HepG2 (cell line): ENCODE data around the gene ABHD17A. TPM values are rescaled to one million over a fixed set of nuclear protein-coding genes. Genes with fewer than 3 reads are reported as not detected.
A peak's percentile ranks its signal among the peaks of the same experiment; 100 is the strongest.

Experiments
- ATAC-seq: fragments of 200-7000 bp; cut with Tn5 transposase; 3 replicates; pipeline ENCODE4 v1.9.1; 2020; ENCODE audit warnings: mild to moderate bottlenecking, moderate library complexity
- BruUV-seq: library from RNA; stranded (reverse); fragments of 400-500 nt; replicated peaks from 2 replicates; lab custom pipeline; 2021; lab: Mats Ljungman, UMichigan
- CTCF ChIA-PET: fragments of 300-600 bp; formaldehyde crosslinking; extraction: SDS; loops from one replicate; lab custom pipeline; 2021; ENCODE audit warnings: low total read pairs, inconsistent platforms, low intra/inter-chr PET ratio; lab: Yijun Ruan, JAX
- POLR2A ChIA-PET: fragments of 350-600 bp; sonication (Branson Sonifier 250); formaldehyde crosslinking; loops from one replicate; lab custom pipeline; 2020; ENCODE audit warnings: antibody characterized with exemption, inconsistent platforms; lab: Yijun Ruan, JAX
- DNase-seq: peaks from one replicate; pipeline ENCODE4 v3.0.0-alpha.2; 2015; ENCODE audit warnings: low spot score
- FAIRE-seq: peaks from 3 replicates; lab custom pipeline; 2011; peaks lifted over from hg19 to GRCh38; lab: Jason Lieb, UNC
- H2AFZ ChIP-seq: one replicate; pipeline ENCODE4 v1.6.1; 2011; ENCODE audit warnings: low read length, inconsistent platforms
- H3K27ac ChIP-seq: fragments of 300-600 bp; 3 replicates; pipeline ENCODE4 v1.8.0; 2011; ENCODE audit warnings: mixed run types, mild to moderate bottlenecking, mixed read lengths, low read length, inconsistent platforms; ENCODE audit not compliant: insufficient read depth; ENCODE audit errors: extremely low read length
- H3K27me3 ChIP-seq, 2 experiments: fragments of 200-600 bp in 1 of 2; 2 replicates in 1 of 2; 3 replicates in 1 of 2; pipeline versions ENCODE4 v1.6.0 to v1.8.0; 2011; ENCODE audit warnings: low read length in 2 of 2, mild to moderate bottlenecking in 2 of 2, moderate library complexity in 2 of 2, inconsistent platforms in 1 of 2; ENCODE audit not compliant: insufficient read depth in 2 of 2, control insufficient read depth in 1 of 2
- H3K36me3 ChIP-seq, 2 experiments: fragments of 200-600 bp in 1 of 2; replicated peaks in 1 of 2; 2 replicates in 1 of 2; 3 replicates in 1 of 2; pipeline versions ENCODE4 v1.5.1 to v1.8.0; 2011; ENCODE audit warnings: low read length in 2 of 2, inconsistent platforms in 1 of 2; ENCODE audit not compliant: insufficient read depth in 2 of 2, control insufficient read depth in 1 of 2
- H3K4me1 ChIP-seq: 2 replicates; pipeline ENCODE4 v1.5.1; 2012; ENCODE audit warnings: low read length, inconsistent platforms; ENCODE audit not compliant: insufficient read depth
- H3K4me2 ChIP-seq: 2 replicates; pipeline ENCODE4 v1.6.0; 2011; ENCODE audit warnings: low read depth, low read length, inconsistent platforms
- H3K4me3 ChIP-seq, 3 experiments: fragments of 200-600 bp in 1 of 3; sonication (generic), shearing (Covaris generic) in 1 of 3; replicated peaks in 1 of 3; 2 replicates each; pipeline ENCODE4 v1.5.1; 2011 to 2016; ENCODE audit warnings: low read length in 3 of 3, inconsistent platforms in 2 of 3, low read depth in 2 of 3, mild to moderate bottlenecking in 2 of 3, control low read depth in 1 of 3, mixed read lengths in 1 of 3; ENCODE audit not compliant: insufficient read depth in 1 of 3
- H3K79me2 ChIP-seq: one replicate; pipeline ENCODE4 v1.6.1; 2011; ENCODE audit warnings: low read length, inconsistent platforms; ENCODE audit not compliant: insufficient read depth
- H3K9ac ChIP-seq: 2 replicates; pipeline ENCODE4 v1.6.0; 2011; ENCODE audit warnings: mild to moderate bottlenecking, low read depth, low read length, inconsistent platforms; ENCODE audit not compliant: insufficient read depth
- H3K9me3 ChIP-seq: 2 replicates; pipeline ENCODE4 v1.5.1; 2012; ENCODE audit warnings: mild to moderate bottlenecking, low read length
- H4K20me1 ChIP-seq: 2 replicates; pipeline ENCODE4 v1.6.0; 2011; ENCODE audit warnings: inconsistent platforms, mild to moderate bottlenecking, low read length, moderate library complexity; ENCODE audit not compliant: insufficient read depth
- ARHGAP35 ChIP-seq: sonication (generic); formaldehyde crosslinking; IDR thresholded peaks from 2 replicates; pipeline ENCODE4 v1.9.0; 2022; ENCODE audit warnings: mild to moderate bottlenecking, inconsistent platforms, moderate library complexity, missing genetic modification reagents, borderline replicate concordance
- CBX5 ChIP-seq: sonication (generic); formaldehyde crosslinking; IDR thresholded peaks from 2 replicates; pipeline ENCODE4 v1.4.0; 2020; ENCODE audit warnings: missing genetic modification reagents, borderline replicate concordance
- E2F1 ChIP-seq: sonication (generic); formaldehyde crosslinking; IDR thresholded peaks from 2 replicates; pipeline ENCODE4 v1.5.0; 2020; ENCODE audit warnings: missing genetic modification reagents
- NFAT5 ChIP-seq: sonication (generic); formaldehyde crosslinking; IDR thresholded peaks from 2 replicates; pipeline ENCODE4 v1.4.0; 2020; ENCODE audit warnings: missing genetic modification reagents
- SPEN ChIP-seq: sonication (generic); formaldehyde crosslinking; IDR thresholded peaks from 2 replicates; pipeline ENCODE4 v1.5.1; 2020; ENCODE audit warnings: low read depth, mild to moderate bottlenecking, missing genetic modification reagents
- ZNF333 ChIP-seq: sonication (generic); formaldehyde crosslinking; IDR thresholded peaks from 2 replicates; pipeline ENCODE4 v1.4.0; 2020; ENCODE audit warnings: mild to moderate bottlenecking, missing genetic modification reagents, borderline replicate concordance
- ZNF484 ChIP-seq: sonication (generic); formaldehyde crosslinking; IDR thresholded peaks from 2 replicates; pipeline ENCODE4 v1.5.1; 2020; ENCODE audit warnings: mild to moderate bottlenecking, low read depth, missing genetic modification reagents, borderline replicate concordance
- WGBS: methylation state at CpG from one replicate; pipeline ENCODE4 v1.1.6; 2017; ENCODE audit warnings: low lambda C conversion rate; 5-methylcytosine and 5-hydroxymethylcytosine counted together
- in situ Hi-C: cut with HindIII; loops from 2 replicates; pipeline ENCODE4 v1.10.0; 2017; ENCODE audit warnings: low pct_unique_long_range_greater_than_20kb; ENCODE audit not compliant: extremely low pct_ligation_motif_present
- intact Hi-C: fragments of 100-400 bp; cut with micrococcal nuclease; formaldehyde crosslinking; loops from one replicate; pipeline ENCODE4 v1.10.0; 2022; ENCODE audit not compliant: unreplicated experiment
- polyA plus RNA-seq, 8 experiments: library from polyadenylated mRNA; depleted of rRNA in 3 of 8; stranded (reverse) in 7 of 8; unstranded in 1 of 8; fragments of >200 nt; fragmentation: Illumina TruSeq in 4 of 8; extraction: Trizol in 4 of 8; gene quantifications; 2 replicates each; pipeline versions ENCODE4 v1.2.1 to v1.2.3, GENCODE V29; 2011 to 2016; ENCODE audit warnings: low read depth in 4 of 8, missing spikeins in 1 of 8, mixed read lengths in 1 of 8; ENCODE audit not compliant: insufficient read depth in 1 of 8
- total RNA-seq, 5 experiments: library from RNA; depleted of rRNA; stranded (reverse); fragments of >200 nt; fragmentation: Illumina TruSeq; extraction: Trizol; gene quantifications; 2 replicates each; pipeline ENCODE4 v1.2.3, GENCODE V29; 2016; ENCODE audit warnings: low read depth in 1 of 5

ABHD17A gene
- total and polyA plus RNA-seq, 2 of the 13 experiments (the other 11 are each of a cell fraction or from before 2014, with no cell fraction given): 27.7 to 40.8 TPM

- POLR2A ChIA-PET: interaction anchor here (0.7 to 1.7 kb wide), 7 partner anchors 11 to 367 kb away, joined by 3 to 6 read pairs (median 4); no protein-coding TSS in a partner anchor
- Histone ChIP-seq H3K4me3 (peak overlapping the region in 2 of 3 experiments; percentile 16 to 52; a peak in 2 of 6 replicates), H3K27ac (peak overlapping the region; percentile 69), H3K9ac (peak overlapping the region; percentile 53; the same call in 1 of the 2 replicates), H4K20me1 (peaks cover 54% of the 10 kb centered on the region), H3K36me3 (0 out of 5 replicates have a peak, but pooled peaks cover 2 to 3% of the 10 kb centered on the region in 2 experiments), H2AFZ (no peak overlapping the region), H3K9me3 (no peaks in the 10 kb centered on the region), H3K4me2 (peak overlapping the region; percentile 65), H3K4me1 (peaks cover 52% of the 10 kb centered on the region), H3K27me3 (no peaks in the 10 kb centered on the region; a peak in 1 of 5 replicates), H3K79me2 (peaks cover 62% of the 10 kb centered on the region)
- no peak for DNase-seq
- FAIRE-seq: no peak
- intact Hi-C loops (no loop called here), in situ Hi-C loops (no loop called here)
- ATAC-seq: no peak
- 70% methylated on average over 10 of the region's 16 CpGs for WGBS
- TF ChIP-seq ZNF484 (CRISPR knock-in tag) (no peak), CBX5 (CRISPR knock-in tag) (no peak), ZNF333 (CRISPR knock-in tag) (no peak), NFAT5 (CRISPR knock-in tag) (no peak), E2F1 (CRISPR knock-in tag) (no peak), SPEN (no peak), ARHGAP35 (CRISPR knock-in tag) (no peak)
- no TSS peak for BruUV-seq
- CTCF ChIA-PET: no interaction called here
Observed at GRCh38 chr19:1857648-1858326, 27.5 kb downstream of the ABHD17A start.
